ENCODE data around the gene PEX3.
"Not testable (repeated sequence)": the region's sequence is repeated elsewhere in the genome, so short reads cannot be mapped to it uniquely, and the experiment has no call there.

PEX3 gene, protein sequence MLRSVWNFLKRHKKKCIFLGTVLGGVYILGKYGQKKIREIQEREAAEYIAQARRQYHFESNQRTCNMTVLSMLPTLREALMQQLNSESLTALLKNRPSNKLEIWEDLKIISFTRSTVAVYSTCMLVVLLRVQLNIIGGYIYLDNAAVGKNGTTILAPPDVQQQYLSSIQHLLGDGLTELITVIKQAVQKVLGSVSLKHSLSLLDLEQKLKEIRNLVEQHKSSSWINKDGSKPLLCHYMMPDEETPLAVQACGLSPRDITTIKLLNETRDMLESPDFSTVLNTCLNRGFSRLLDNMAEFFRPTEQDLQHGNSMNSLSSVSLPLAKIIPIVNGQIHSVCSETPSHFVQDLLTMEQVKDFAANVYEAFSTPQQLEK

DNA sequence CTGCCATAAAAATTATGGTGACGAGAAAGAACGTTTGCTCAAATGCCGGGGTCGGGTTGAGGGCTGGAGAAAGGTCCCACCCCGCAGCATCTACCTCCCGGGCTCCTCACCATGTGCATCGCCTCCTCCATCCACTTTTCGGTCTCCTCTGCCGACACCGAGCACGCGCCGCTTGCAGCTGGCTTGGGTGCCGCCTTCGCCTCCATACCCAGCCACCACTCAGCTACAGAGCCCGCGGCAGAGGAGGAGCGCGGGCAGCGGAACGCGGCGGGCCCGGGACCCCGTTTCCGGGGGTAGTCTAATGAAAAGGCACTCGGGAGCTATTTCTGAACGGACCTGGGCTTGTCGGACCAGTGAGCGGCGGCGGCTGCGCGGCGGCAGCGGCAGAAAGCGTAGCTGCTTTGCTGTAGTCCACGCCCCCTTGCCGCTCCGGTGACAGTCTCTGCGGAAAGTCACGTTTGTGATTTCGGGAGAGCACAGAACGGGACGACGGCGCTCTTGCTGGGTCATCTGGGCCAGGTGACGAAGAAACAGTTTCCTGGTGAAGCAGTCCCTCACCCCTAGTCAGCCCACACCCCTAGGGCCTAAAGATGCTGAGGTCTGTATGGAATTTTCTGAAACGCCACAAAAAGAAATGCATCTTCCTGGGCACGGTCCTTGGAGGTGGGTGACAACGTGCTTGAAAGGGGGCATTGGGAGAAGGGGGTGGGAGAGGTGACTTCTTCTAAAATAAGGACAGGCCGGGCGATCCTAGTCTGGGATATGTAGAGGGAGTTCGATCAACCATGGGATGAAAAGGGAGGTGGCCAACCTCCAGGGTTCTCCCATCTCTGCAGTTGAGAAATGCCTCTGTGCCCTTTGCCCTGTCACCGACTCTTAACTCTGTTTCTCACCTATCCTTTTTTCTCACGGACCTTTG, at the start of gene PEX3, which contains the start of gene ADAT2:
TSS of gene PEX3 (plus strand) at position 353 of the 919 bp plus-strand sequence. CDS start at position 591, 238 bp downstream.
TSS of gene ADAT2 (minus strand) at position 243 of the 919 bp plus-strand sequence. CDS start at position 206, 37 bp downstream.
- peak; percentile 74 for DNase-seq

DNA sequence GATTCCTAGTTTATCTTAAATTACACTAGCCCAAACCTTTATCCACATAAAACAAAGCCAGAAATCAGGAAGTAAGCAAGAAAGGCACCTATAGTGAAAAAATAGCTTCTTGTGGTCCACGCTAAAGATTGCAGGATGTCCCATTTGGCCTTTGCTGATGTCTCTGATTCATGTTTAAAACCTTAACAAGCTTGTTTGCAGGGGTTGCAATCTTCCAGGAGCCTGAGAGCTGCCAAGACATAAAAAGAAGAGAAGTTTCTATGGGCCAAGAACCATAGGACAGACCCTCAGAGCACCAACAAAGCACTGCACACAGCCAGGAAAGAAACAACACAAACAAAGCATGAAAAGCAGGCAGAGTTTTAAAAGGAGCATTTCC, 49.5 kb upstream of the PEX3 start:
- no peak for DNase-seq

DNA sequence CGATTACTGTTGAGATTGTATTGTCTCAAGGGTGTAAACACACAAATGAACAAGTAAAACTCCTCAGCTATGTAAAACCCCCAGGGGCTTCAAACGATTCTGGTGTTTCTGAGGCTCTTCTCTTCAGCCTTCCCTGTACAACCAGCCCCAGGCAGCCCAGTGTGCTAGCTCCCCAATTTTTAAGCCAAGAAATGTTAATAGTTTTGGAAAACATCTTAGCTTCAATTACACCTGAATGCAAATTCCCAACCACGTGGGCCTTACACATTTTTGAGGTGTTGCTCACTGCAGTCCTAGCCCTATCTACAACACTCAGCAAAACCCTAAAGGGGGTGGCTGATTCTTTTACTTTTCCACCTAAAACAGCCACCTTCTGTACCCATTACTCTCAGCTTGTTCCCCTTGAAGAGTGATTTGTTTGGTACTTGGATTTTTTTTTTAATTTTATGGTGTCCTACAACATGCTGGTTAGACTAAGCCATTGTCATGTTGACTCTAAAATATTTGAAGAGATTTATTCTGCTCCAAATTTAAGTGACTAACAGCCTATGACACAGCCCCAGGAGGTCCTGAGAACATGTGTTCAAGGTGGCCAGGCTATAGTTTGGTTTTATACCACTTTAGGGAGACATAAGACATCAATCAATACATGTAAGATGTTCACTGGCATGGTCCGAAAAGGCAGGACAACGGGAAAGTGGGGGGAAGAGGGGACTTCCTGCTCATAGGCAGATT, 48.8 kb upstream of the PEX3 start:
- no peak for DNase-seq

DNA sequence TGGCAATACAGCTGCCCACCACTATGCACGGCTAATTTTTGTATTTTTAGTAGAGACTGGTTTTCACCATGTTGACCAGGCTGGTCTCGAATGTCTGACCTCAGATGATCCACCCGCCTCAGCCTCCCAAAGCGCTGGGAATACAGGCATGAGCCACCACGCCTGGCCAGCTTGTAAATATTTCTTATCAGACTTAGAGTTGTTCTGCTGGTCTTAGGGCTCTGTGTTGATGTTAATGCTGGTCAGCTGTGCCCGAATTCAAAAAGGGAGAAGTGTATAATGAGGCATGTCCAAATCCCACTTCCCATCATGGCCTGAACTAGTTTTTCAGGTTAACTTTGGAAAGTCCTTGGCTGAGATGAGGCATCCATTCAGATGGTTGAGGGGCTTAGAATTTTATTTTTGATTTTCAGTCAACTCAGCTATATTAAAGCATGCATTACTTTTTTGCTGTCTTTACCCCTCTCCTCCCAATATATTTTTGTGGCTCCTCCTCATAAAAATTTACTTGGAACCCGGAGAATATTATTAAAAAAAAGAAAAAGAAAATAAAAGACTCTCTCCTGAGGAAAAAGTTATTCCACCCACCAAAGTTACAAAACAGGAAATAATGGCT, 47.8 kb upstream of the PEX3 start:
- no peak for DNase-seq

DNA sequence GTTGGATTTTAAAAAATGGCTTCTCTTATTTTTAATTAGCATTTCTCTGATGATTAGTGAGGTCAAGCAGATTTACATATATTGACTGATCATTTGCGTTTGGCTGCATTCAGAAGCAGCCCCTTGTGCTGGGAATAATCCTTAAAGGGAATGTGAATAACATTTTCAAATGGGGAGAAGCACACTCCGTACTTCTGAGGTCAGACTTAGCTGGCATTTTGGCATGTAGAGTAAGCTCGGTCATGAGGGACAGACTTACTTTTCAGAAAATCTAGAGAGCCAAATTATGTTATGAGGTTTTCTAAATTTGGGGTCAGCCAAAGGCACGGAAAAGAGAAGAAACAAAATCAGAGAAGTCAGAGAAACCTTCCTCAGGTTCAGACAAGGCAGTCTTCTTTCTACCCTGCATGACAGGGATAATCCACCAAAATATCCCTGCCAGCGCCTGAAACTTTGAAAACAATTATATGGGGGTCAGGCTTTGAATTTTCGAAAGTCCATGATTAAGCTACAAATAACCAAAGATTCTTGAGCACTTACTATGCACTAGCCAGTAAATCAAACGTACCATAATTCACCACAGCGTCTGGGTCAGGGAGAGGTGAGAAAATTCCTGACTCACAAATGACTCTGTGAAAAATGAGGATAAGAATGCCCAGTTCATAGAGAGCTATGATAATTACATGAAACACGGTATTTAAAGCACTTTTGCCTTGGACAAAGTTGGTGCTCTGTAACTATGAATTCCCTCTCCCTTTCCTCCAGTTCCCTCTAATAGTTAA, 45.0 kb upstream of the PEX3 start:
- DNase-seq, result no peak

DNA sequence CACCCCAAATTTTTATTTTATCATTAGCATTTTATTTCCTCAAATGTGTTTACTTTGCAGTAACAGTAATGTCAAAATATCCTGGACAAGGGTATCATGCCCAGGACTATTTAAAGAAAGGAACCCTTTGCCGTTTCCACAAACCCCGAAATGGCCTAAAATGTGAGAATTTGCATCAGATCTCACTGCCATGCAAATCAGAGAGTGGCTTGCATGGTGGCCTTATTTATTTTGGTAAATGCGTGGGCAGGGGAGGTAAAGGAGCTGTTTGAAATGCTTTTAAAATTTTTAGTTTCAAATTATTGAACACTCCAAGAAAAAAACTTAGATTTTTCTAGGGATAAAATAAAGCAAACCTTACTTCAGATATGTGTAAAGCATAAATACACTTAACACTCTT, 43.9 kb upstream of the PEX3 start:
- no peak for DNase-seq

DNA sequence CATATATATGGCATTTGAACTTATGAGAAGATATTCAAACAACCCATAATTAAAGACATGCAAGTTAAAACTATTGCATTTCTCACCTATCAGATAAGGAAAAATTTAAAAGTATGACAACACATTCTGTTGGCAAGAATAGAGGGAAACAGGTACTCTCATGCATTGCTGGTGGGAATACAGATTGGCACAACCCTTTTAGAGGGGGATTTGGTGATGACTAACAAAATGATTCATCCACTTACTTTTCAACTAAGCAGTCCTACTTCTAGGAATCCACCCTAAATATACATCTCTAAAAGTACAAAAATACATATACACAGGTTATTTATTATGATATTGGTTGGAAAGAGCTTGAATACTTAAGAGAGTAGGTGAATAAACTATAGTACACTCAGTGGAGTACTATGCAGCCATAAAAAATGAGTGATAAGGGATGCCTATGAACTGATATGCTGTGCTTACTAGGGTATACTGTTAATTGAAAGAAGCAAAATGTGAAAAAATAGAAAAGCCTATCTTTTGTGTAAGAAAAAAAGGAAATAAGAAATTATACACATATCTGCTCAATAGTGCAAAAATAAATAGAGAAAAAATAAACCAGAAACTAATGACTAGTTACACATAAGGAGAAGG, 42.3 kb upstream of the PEX3 start:
- DNase-seq, result no peak

DNA sequence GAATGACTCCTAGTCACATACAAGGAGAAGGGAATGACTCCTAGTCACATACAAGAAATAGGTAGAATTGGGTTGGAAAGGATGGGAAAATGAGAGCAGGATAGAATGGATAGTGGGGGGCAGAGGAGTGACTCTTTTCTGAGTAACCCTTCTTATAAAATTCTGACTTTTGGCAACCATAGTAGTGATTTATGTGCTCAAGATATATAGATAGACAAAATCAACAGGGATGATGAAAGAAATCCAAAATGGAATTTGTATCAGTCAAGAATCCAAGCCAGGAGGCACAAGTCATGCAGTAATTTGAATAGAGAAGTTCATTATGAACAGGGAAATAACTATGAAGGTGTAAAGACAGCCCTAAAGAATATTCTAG, 41.8 kb upstream of the PEX3 start:
- DNase-seq, result no peak

DNA sequence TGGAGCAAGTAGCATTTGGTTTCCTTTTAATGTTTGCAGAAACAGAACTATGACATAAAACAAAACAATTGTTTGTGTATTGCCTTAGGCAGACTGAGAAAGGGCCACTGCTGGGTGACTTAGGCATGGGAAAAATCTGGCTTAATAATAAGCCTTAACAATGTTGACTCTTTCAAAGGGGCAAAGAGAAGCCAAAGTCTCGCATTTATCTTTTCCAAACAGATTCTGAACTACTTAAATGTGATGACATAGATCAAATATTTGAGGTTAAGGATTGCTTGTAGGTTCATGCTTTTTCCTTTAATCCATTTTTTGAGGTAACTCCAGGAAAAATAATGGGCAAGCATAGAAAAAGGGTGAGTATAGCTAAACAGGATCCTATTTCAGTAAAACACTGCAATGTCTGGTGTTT, 39.7 kb upstream of the PEX3 start:
- no peak for DNase-seq

DNA sequence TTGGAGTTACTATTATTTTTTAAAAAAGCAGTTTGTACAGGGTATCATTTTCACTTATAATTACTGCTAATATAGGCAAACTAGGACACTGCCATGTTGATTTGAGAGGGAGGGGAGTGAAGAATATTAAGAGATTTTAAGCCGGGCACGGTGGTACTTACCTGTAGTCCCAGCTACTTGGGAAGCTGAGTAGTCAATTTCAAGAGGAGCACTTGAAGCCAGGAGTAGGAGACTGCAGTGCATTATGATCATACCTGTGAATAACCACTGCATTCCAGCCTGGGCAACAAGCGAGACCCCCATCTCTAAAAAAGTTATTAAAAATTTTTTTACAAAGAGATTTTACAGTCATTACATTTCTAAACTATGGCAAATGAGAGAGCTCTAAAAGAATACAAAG, 35.8 kb upstream of the PEX3 start:
- no peak for DNase-seq

DNA sequence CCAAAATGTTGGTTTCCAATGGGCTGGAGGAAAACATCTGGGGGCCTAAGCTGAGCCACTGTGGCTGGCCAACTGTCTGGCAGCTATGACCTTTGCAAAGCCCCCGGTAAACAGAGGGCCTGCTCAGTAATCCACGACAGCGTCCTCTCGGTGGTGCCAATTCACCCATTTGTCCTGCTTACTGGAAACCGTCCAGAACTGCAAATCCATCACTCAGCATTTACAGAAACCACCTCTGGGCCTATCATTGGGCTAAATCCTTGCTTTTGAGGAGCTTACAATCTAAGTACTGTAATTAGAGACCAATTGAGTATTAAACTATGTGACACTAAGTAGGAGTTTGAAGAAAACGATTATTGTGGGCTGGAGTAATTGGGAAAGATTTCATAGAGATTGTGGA, 31.1 kb upstream of the PEX3 start:
- DNase-seq, result no peak

DNA sequence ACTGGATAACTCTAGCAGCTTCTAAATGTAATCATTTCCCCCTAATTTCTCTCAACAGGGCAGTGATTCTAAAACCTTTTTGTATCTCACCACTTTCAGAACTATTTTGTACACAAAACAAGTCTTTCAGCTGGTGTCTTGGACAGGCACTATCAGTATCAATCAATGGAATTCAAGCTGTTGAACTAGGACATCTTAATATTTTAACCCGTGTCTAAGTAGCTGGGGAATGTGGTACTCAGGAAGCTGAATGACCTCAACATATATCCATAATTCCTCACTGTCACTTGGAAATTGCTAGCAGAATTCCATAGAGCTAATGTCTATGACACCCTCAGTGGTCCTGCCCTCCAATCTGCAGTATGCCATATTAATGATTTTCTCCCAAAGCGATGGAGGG, 24.6 kb upstream of the PEX3 start:
- DNase-seq, result no peak

DNA sequence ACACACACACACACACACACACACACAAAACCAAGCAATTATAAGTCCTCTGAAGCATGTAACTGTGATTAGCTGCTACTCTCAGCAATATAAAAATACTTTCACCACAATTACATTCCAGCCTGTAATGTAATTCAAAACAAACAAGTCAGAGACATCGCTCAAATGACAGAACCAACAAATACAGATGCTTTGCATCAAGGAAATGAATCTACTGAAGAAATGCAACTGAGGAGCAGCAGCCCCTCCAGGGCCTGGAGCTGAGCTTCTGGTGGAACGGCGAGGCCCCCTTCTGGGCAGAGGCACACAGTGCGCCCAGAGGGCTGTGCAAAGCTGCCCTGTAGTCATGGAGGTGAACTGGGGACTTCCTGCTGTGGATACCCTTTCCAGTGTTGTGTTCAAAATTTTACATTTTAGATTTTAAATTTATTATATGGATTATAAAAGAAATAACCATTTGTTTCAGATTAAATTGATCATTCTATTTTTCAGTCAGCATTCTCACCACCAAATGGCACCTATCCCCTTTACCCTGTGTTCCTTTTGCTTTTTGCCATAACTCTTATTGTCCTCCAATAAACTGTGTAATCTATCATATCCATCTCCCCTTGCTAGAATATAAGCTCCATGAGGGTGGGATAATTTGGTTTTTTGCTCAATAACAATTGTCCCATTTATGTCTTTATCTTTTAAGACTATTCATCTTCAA, 23.3 kb upstream of the PEX3 start:
- DNase-seq, result peak; percentile 7

DNA sequence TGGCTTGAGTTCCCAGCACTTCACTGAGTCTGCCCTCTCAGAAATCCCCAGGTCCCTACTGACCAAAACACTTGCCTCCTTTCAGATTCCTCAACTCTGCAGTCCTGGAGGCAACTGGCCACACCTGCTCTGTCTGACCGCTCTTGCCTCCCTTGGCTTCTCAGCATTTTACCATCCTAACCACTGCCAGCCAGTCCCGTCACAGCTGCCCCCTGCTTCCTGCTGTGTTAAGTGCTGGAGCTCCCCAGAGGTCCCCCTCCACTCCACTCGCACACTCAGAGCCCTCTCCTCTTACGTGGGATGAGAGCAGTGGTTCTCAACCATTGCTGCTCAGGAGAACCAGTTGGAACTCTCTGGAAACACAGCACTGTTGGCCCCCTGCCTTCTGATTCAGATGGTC, 20.6 kb upstream of the PEX3 start:
- DNase-seq, result no peak

DNA sequence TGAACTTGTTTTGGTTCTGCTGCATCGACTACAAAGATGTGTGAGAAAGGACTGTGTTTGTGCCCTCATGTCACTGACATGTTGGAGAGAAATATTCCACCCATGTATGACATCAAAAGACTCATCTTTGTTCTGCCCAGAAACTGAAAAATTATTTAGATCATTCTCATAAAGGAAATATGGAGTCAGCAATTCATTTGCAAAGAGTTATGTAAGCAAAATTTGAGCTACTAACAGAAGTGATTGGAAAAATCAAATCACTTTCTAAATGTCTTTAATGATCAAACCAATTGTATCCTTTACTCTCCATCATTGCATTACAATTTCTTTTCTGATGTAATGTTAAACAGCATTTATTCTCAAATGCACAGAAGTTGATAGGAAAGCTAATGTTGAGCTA, 19.4 kb upstream of the PEX3 start:
- no peak for DNase-seq

DNA sequence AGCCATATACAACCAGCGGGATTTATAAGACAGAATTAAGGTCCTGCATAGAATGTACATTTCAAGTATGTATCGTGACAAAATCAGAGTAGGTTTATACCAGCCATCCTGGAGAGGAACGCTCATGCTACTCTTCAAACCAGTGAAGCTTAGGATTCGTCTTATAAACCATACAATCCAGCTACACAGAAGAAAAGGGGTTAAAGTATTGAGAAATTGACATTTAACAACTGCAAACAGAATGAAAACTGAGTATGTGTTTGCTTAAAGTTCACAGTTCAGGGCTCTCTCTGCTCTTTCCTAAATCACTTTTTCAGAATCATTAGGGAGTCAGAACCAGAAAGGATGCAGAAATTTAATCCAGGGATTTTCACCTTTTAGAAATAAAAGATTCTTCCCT, 18.0 kb upstream of the PEX3 start:
- DNase-seq, result no peak

DNA sequence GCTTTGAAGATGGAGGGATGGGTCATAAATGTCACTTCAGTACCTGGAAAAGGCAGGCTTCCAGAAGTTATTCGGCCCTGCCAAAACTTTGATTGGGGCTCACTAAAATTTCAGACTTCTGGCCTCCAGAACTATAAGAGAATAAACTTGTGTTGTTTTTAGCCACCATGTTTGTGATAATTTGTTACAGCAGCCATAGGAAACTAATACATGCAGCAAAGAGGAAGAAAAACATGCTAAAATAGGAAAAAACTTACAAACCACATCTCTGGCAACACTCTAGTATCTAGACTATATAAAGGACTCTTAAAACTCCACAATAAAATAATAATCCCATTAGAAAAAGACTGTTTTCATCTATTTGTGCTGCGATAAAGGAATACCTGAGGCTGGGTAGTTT, 9.6 kb upstream of the PEX3 start:
- no peak for DNase-seq

DNA sequence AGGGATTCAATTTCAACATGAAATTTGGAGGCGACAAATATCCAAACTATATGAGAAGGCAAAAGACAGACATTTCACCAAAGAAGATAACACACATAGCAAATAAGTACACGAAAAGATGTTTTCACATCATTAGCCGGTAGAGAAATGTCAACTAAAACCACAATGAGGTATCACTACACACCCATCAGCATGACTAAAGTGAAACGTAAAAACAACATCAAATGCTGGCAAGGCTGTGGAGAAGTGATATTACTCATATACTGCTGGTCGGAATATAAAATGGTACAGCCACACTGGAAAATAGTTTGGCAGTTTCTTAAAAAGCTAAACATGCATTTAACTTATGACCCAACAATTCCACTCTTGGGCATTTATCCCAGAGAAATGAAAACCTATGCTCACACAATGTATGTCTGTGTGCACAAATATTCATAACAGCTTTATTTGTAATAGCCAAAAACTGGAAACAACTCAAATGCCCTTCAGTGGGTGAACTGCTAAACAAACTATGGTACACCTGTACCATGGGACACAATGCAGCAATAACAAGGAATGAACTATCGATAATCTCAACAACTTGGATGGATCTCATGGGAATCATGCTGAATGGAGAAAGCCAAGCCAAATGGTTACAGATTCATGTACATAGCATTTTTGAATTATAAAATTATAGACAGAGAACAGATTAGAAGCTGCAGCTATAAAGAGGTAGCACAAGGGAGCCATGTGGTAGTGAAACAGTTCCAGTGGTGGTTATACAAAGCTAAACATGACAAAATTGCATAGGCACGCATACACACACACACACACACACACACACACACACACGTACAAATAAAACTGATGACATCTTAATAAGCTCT, 8.7 kb upstream of the PEX3 start:
- no peak for DNase-seq

DNA sequence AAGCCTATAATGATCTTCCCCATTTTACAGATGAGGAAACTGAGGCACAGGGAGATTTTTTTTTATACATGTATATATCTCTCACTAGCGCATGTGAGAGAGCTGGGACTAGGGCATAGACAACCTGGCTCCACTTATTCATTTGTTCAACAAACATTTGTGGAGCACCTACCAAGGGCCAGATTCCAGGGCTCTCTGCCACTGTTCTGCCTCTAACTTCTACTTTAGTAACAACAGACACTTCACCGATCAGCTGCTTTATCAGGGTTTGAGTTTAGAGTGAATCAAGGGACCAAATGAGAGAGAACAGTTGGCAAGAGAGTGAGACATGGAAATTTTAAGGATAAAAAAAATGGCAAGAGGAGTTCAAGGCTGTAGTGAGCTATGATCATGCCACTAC, 7.5 kb upstream of the PEX3 start:
- DNase-seq, result no peak

DNA sequence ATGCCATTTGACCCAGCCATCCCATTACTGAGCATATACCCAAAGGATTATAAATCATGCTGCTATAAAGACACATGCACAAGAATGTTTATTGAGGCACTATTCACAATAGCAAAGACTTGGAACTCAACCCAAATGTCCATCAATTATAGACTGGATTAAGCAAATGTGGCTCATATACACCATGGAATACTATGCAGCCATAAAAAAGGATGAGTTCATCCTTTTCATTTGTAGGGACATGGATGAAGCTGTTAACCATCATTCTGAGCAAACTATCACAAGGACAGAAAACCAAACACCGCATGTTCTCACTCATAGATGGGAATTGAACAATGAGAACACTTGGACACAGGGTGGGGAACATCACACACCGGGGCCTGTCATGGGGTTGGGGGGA, 2.7 kb upstream of the PEX3 start:
- not testable (repeated sequence) for DNase-seq

Measured in NCI-H2029 (cell line).